ENCODE measurements around the gene USP6.

Gene USP6

DNA sequence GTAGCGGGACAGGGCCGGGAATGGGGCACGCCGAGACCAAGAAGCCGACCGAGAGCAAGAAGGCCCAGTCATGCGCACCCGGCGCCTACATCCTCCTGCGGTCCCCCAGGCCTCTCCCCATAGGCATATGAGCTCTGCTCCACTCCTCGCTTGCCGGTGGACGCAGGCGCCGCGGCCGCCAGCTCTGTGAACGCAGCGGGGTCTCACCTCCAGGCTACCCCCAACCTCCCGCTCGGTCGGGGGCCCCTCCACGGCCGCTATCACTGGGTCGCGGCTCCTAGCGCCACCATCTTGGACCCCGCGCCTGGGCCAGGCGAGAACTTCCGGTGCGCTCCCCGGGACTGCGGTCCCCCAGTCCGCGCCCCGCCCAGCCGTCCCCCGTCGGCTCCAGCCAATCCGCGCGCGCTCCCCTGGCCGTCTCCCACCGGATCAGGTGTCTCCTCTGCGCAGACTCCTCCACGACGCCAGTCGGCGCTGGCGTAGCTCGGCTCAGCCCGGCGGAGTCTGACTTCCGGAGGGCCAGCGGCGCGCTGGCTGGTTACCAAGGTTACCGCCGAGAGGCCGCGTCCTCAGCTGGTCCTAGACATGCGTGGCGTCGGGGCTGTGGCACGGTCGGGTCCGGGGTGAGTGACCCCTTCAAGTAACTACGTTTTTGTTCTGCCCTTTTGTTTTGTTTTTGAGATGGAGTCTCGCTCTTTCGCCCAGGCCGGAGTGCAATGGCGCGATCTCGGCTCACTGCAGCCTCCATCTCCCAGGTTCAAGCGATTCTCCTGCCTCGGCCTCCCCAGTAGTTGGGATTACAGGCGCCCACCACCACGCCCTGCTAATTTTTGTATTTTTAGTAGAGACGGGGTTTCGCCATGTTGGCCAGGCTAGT lies 75.9 kb downstream of the USP6 start, which contains the start of gene ZNF594:
Gene ZNF594 (minus strand): TSS at position 328 of the 877 bp plus-strand sequence. CDS start 7,612 bp downstream, outside the sequence.
- Histone ChIP-seq H3K27me3 (replicated peaks) (no peaks in the 10 kb centered on the region), H3K27ac (peak within 1 kb of the TSS; percentile 77)
- in situ Hi-C loops (cut with HindIII; ENCODE audit: low pct_ligation_motif_present, low sequenced_read_pairs): no loop called here

GRCh38 chr17:5194346-5194745 lies 78.5 kb downstream of the USP6 start:
- Histone ChIP-seq H3K27me3 (replicated peaks) (no peaks in the 10 kb centered on the region), H3K36me3 (replicated peaks) (peaks cover under 1% of the 10 kb centered on the region), H3K4me3 (ENCODE audit: low read depth, low read length) (no peak overlapping the region), H3K27ac (no peak overlapping the region)
- no peak for TF ChIP-seq CTCF (IDR thresholded peaks at IDR 0.05; ENCODE audit: low read depth, low read length, missing control alignments)
- in situ Hi-C loops (cut with HindIII; ENCODE audit: low pct_ligation_motif_present, low sequenced_read_pairs): no loop called here
- DNase-seq: no peak

More for the DNA sequence above, 75.9 kb downstream of the USP6 start, which contains the start of gene ZNF594:
- Histone ChIP-seq H3K4me3 (ENCODE audit: low read depth, low read length) (peak within 1 kb of the TSS; percentile 80), H3K36me3 (replicated peaks) (peaks cover 3% of the 10 kb centered on the region)
- DNase-seq: peak; percentile 93
- peak; percentile 79 for TF ChIP-seq CTCF (IDR thresholded peaks at IDR 0.05; ENCODE audit: low read depth, low read length, missing control alignments)

DNA sequence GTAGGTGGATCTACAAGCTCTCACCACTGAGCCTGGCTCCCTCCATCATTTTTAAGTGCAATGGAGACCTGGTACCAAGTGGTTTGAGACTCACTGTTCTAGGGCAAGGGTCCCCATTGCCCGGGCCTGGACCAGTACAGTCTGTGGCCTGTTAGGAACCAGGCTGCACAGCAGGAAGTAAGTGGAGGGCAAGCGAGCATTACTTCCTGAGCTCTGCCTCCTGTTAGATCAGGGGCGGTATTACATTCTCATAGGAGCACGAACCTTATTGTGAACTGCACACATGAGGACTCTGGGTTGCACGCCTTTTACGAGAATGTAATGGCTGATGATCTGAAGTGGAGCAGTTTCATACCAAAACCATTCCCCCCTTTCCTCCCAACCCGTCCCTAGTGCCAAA lies 82.6 kb downstream of the USP6 start:
- TF ChIP-seq CTCF (IDR thresholded peaks at IDR 0.05; ENCODE audit: low read depth, low read length, missing control alignments): no peak
- Histone ChIP-seq H3K4me3 (ENCODE audit: low read depth, low read length) (no peak overlapping the region), H3K27me3 (replicated peaks) (no peaks in the 10 kb centered on the region), H3K27ac (no peak overlapping the region), H3K36me3 (replicated peaks) (no peaks in the 10 kb centered on the region)
- in situ Hi-C loops (cut with HindIII; ENCODE audit: low pct_ligation_motif_present, low sequenced_read_pairs): no loop called here
- no peak for DNase-seq

- no peaks in the 10 kb centered on the region for H3K36me3 ChIP-seq (replicated peaks)
- no peak for DNase-seq
- H3K27ac ChIP-seq: no peak overlapping the region
- no peak for TF ChIP-seq CTCF (IDR thresholded peaks at IDR 0.05; ENCODE audit: low read depth, low read length, missing control alignments)
- no peaks in the 10 kb centered on the region for H3K27me3 ChIP-seq (replicated peaks)
- in situ Hi-C loops (cut with HindIII; ENCODE audit: low pct_ligation_motif_present, low sequenced_read_pairs): no loop called here
- no peak overlapping the region for H3K4me3 ChIP-seq (ENCODE audit: low read depth, low read length)
Observed at GRCh38 chr17:5200360-5200759, 84.5 kb downstream of the USP6 start.

DNA sequence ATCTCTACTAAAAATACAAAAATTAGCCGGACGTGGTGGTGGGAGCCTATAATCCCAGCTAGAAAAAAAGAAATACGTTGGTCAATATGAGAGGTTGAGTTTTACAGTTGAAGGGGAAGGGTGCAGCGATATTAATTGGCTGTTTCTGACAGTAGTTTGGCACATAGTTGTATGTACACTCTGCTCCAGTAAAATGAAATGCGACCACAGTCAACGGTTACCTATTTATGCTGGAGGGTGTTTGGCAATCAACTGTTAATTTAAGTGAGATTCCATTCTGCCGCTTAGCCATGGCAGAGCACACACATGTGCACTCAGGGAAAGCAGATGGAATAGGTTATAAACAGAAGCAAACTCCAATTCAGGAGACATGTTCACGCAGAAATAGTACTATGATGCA lies 85.2 kb downstream of the USP6 start:
- no peak for DNase-seq
- H3K27ac ChIP-seq: no peak overlapping the region
- H3K4me3 ChIP-seq (ENCODE audit: low read depth, low read length): no peak overlapping the region
- TF ChIP-seq CTCF (IDR thresholded peaks at IDR 0.05; ENCODE audit: low read depth, low read length, missing control alignments): no peak
- in situ Hi-C loops (cut with HindIII; ENCODE audit: low pct_ligation_motif_present, low sequenced_read_pairs): no loop called here
- no peaks in the 10 kb centered on the region for H3K27me3 ChIP-seq (replicated peaks)
- no peaks in the 10 kb centered on the region for H3K36me3 ChIP-seq (replicated peaks)

Measured in brain microvascular endothelial cell (primary cell).